Activated naive CD8-positive, alpha-beta T cell treated with anti-CD3 and anti-CD28 coated beads for 36 hours (primary cell): ENCODE results near the gene ST3GAL5. TPM values are rescaled to one million over a fixed set of nuclear protein-coding genes. Genes with fewer than 3 reads are reported as not detected.

Experiments used
- DNase-seq: peaks from one replicate; pipeline ENCODE4 v3.0.0; 2021
- H3K27ac Mint-ChIP-seq: one replicate; pipeline ENCODE4 v1.8.0; 2022; ENCODE audit warnings: mild to moderate bottlenecking, moderate library complexity, mixed read lengths
- H3K27me3 Mint-ChIP-seq: one replicate; pipeline ENCODE4 v1.8.0; 2022; ENCODE audit warnings: mild to moderate bottlenecking, mixed read lengths
- H3K36me3 Mint-ChIP-seq: one replicate; pipeline ENCODE4 v1.8.0; 2021; ENCODE audit warnings: mild to moderate bottlenecking, mixed read lengths
- H3K4me1 Mint-ChIP-seq: one replicate; pipeline ENCODE4 v1.8.0; 2021; ENCODE audit warnings: mixed read lengths
- H3K4me3 Mint-ChIP-seq: one replicate; pipeline ENCODE4 v1.8.0; 2022; ENCODE audit warnings: mild to moderate bottlenecking, moderate library complexity, mixed read lengths
- H3K9me3 Mint-ChIP-seq: one replicate; pipeline ENCODE4 v1.8.0; 2022; ENCODE audit warnings: mixed read lengths
- total RNA-seq, 2 experiments: library from RNA; stranded (reverse); gene quantifications; one replicate each; pipeline ENCODE4 v1.2.3, GENCODE V29; 2021

ST3GAL5 gene
- total RNA-seq, 2 experiments from 2014 or later: 14.6 to 15.1 TPM

- Mint-ChIP-seq H3K9me3 (no peaks in the 10 kb centered on the region), H3K27ac (no peak overlapping the region), H3K36me3 (no peaks in the 10 kb centered on the region), H3K4me1 (peaks cover 7% of the 10 kb centered on the region), H3K4me3 (no peak overlapping the region), H3K27me3 (no peaks in the 10 kb centered on the region)
- no peak for DNase-seq
These were observed 81.0 kb downstream of the ST3GAL5 start for GRCh38 chr2:85807756-85808155.

- no peak overlapping the region for H3K4me3 Mint-ChIP-seq
- no peaks in the 10 kb centered on the region for H3K9me3 Mint-ChIP-seq
- H3K4me1 Mint-ChIP-seq: peaks cover 7% of the 10 kb centered on the region
- H3K27ac Mint-ChIP-seq: peak overlapping the region; percentile 6
- H3K27me3 Mint-ChIP-seq: no peaks in the 10 kb centered on the region
- DNase-seq: no peak
- H3K36me3 Mint-ChIP-seq: no peaks in the 10 kb centered on the region
These were observed 82.3 kb downstream of the ST3GAL5 start for GRCh38 chr2:85806358-85807118.

GRCh38 chr2:85804583-85804982 lies 84.2 kb downstream of the ST3GAL5 start:
- Mint-ChIP-seq H3K36me3 (no peaks in the 10 kb centered on the region), H3K4me1 (peaks cover 7% of the 10 kb centered on the region), H3K4me3 (no peak overlapping the region), H3K27me3 (no peaks in the 10 kb centered on the region), H3K27ac (no peak overlapping the region), H3K9me3 (no peaks in the 10 kb centered on the region)
- peak; percentile 25 for DNase-seq

GRCh38 chr2:85803704-85804425 lies 84.9 kb downstream of the ST3GAL5 start:
- no peak for DNase-seq
- Mint-ChIP-seq H3K36me3 (no peaks in the 10 kb centered on the region), H3K27me3 (no peaks in the 10 kb centered on the region), H3K4me3 (no peak overlapping the region), H3K9me3 (no peaks in the 10 kb centered on the region), H3K4me1 (peaks cover 7% of the 10 kb centered on the region), H3K27ac (no peak overlapping the region)

GRCh38 chr2:85802354-85803103 lies 86.3 kb downstream of the ST3GAL5 start:
- Mint-ChIP-seq H3K4me1 (peaks cover 7% of the 10 kb centered on the region), H3K27ac (no peak overlapping the region), H3K36me3 (no peaks in the 10 kb centered on the region), H3K9me3 (no peaks in the 10 kb centered on the region), H3K27me3 (peaks cover 4% of the 10 kb centered on the region), H3K4me3 (no peak overlapping the region)
- no peak for DNase-seq

GRCh38 chr2:85801871-85802270 lies 86.9 kb downstream of the ST3GAL5 start:
- no peak for DNase-seq
- Mint-ChIP-seq H3K27me3 (peaks cover 4% of the 10 kb centered on the region), H3K4me3 (no peak overlapping the region), H3K27ac (no peak overlapping the region), H3K4me1 (peaks cover 7% of the 10 kb centered on the region), H3K36me3 (no peaks in the 10 kb centered on the region), H3K9me3 (no peaks in the 10 kb centered on the region)

GRCh38 chr2:85800586-85800985 lies 88.2 kb downstream of the ST3GAL5 start:
- peaks cover 4% of the 10 kb centered on the region for H3K27me3 Mint-ChIP-seq
- H3K4me1 Mint-ChIP-seq: peaks cover 7% of the 10 kb centered on the region
- DNase-seq: no peak
- H3K36me3 Mint-ChIP-seq: no peaks in the 10 kb centered on the region
- H3K27ac Mint-ChIP-seq: no peak overlapping the region
- H3K9me3 Mint-ChIP-seq: no peaks in the 10 kb centered on the region
- H3K4me3 Mint-ChIP-seq: no peak overlapping the region

- no peak overlapping the region for H3K27ac Mint-ChIP-seq
- peaks cover 4% of the 10 kb centered on the region for H3K27me3 Mint-ChIP-seq
- peaks cover 5% of the 10 kb centered on the region for H3K4me1 Mint-ChIP-seq
- no peak overlapping the region for H3K4me3 Mint-ChIP-seq
- no peaks in the 10 kb centered on the region for H3K9me3 Mint-ChIP-seq
- no peak for DNase-seq
- no peaks in the 10 kb centered on the region for H3K36me3 Mint-ChIP-seq
These were observed 89.4 kb downstream of the ST3GAL5 start for GRCh38 chr2:85799215-85799956.

- no peak for DNase-seq
- Mint-ChIP-seq H3K27me3 (peaks cover 4% of the 10 kb centered on the region), H3K27ac (no peak overlapping the region), H3K4me3 (no peak overlapping the region), H3K9me3 (no peaks in the 10 kb centered on the region), H3K36me3 (no peaks in the 10 kb centered on the region), H3K4me1 (no peaks in the 10 kb centered on the region)
These were observed 90.9 kb downstream of the ST3GAL5 start for GRCh38 chr2:85797921-85798320.

- Mint-ChIP-seq H3K27ac (no peak overlapping the region), H3K27me3 (peaks cover 4% of the 10 kb centered on the region), H3K9me3 (no peaks in the 10 kb centered on the region), H3K36me3 (no peaks in the 10 kb centered on the region), H3K4me1 (no peaks in the 10 kb centered on the region), H3K4me3 (no peak overlapping the region)
- no peak for DNase-seq
These were observed 91.5 kb downstream of the ST3GAL5 start for GRCh38 chr2:85797263-85797660.

GRCh38 chr2:85796341-85797262 lies 92.2 kb downstream of the ST3GAL5 start:
- no peak for DNase-seq
- Mint-ChIP-seq H3K27ac (no peak overlapping the region), H3K36me3 (no peaks in the 10 kb centered on the region), H3K4me1 (no peaks in the 10 kb centered on the region), H3K27me3 (peaks cover 4% of the 10 kb centered on the region), H3K9me3 (no peaks in the 10 kb centered on the region), H3K4me3 (no peak overlapping the region)

GRCh38 chr2:85796046-85796340 lies 92.8 kb downstream of the ST3GAL5 start:
- Mint-ChIP-seq H3K4me1 (no peaks in the 10 kb centered on the region), H3K27me3 (peaks cover 4% of the 10 kb centered on the region), H3K27ac (no peak overlapping the region), H3K9me3 (no peaks in the 10 kb centered on the region), H3K4me3 (no peak overlapping the region), H3K36me3 (no peaks in the 10 kb centered on the region)
- no peak for DNase-seq

GRCh38 chr2:85795331-85796045 lies 93.3 kb downstream of the ST3GAL5 start:
- Mint-ChIP-seq H3K9me3 (no peaks in the 10 kb centered on the region), H3K27me3 (peaks cover 4% of the 10 kb centered on the region), H3K4me3 (no peak overlapping the region), H3K27ac (no peak overlapping the region), H3K4me1 (no peaks in the 10 kb centered on the region), H3K36me3 (no peaks in the 10 kb centered on the region)
- DNase-seq: no peak
